22Rv1 (cell line): ENCODE data around the gene BICRA.

Experiments
- CTCF ChIP-seq: fragments of 450-650 bp; IDR thresholded peaks from 2 replicates; pipeline ENCODE4 v1.5.1; 2017; ENCODE audit warnings: mild to moderate bottlenecking
- ZFX ChIP-seq: fragments of 450-650 bp; IDR thresholded peaks from 2 replicates; pipeline ENCODE4 v1.6.1; 2017; ENCODE audit warnings: antibody characterized with exemption, borderline replicate concordance

- no peak for TF ChIP-seq CTCF
- TF ChIP-seq ZFX, result no peak
These were observed 70.4 kb downstream of the BICRA start for GRCh38 chr19:47679251-47679900.
